GM12878 (cell line): ENCODE measurements around the gene DDX31. TPM values are rescaled to one million over a fixed set of nuclear protein-coding genes. Genes with fewer than 3 reads are reported as not detected.
"Not testable (repeated sequence)": the region's sequence is repeated elsewhere in the genome, so short reads cannot be mapped to it uniquely, and the experiment has no call there.

Source experiments
- ATAC-seq: fragments of 200-7000 bp; cut with Tn5 transposase; 3 replicates; pipeline ENCODE4 v1.9.1; 2020; ENCODE audit warnings: mild to moderate bottlenecking, moderate library complexity
- BruUV-seq: library from RNA; stranded (reverse); fragments of 400-500 nt; replicated peaks from 2 replicates; lab custom pipeline; 2021; lab: Mats Ljungman, UMichigan
- CTCF ChIA-PET: fragments of 300-600 bp; sonication (Branson Sonifier 250); formaldehyde crosslinking; extraction: SDS; loops from one replicate; lab custom pipeline; 2021; ENCODE audit warnings: inconsistent platforms; lab: Yijun Ruan, JAX
- POLR2A ChIA-PET: fragments of 350-600 bp; formaldehyde crosslinking; extraction: SDS; loops from one replicate; lab custom pipeline; 2021; ENCODE audit warnings: inconsistent platforms; lab: Charles Lee
- RAD21 ChIA-PET: fragments of 300-600 bp; sonication (Branson Sonifier 250); formaldehyde crosslinking; loops from one replicate; lab custom pipeline; 2023; ENCODE audit warnings: antibody characterized with exemption; ENCODE audit not compliant: unreplicated experiment; lab: Charles Lee
- SMC1A ChIA-PET: fragments of 300-600 bp; sonication (Branson Sonifier 250); formaldehyde crosslinking; loops from one replicate; lab custom pipeline; 2023; ENCODE audit not compliant: unreplicated experiment, uncharacterized antibody; lab: Charles Lee
- DNase-seq: peaks from one replicate; pipeline ENCODE4 v3.0.0-alpha.2; 2011; ENCODE audit warnings: low read depth, low spot score
- FAIRE-seq: peaks from 3 replicates; lab custom pipeline; 2011; peaks lifted over from hg19 to GRCh38; lab: Jason Lieb, UNC
- H2AFZ ChIP-seq: 2 replicates; pipeline ENCODE4 v1.6.0; 2011; ENCODE audit warnings: low read depth, low read length, control low read depth; ENCODE audit not compliant: control insufficient read depth
- H3K27ac ChIP-seq: 2 replicates; pipeline ENCODE4 v1.5.1; 2011; ENCODE audit warnings: control low read depth; ENCODE audit not compliant: control insufficient read depth, insufficient read depth
- H3K27me3 ChIP-seq, 2 experiments: replicated peaks in 1 of 2; 2 replicates each; pipeline versions ENCODE4 v1.6.0 to v1.6.1; 2011; ENCODE audit warnings: low read length in 1 of 2; ENCODE audit not compliant: control insufficient read depth in 2 of 2, insufficient read depth in 2 of 2
- H3K36me3 ChIP-seq, 2 experiments: 2 replicates each; pipeline ENCODE4 v1.5.1; 2011; ENCODE audit warnings: low read length in 1 of 2; ENCODE audit not compliant: control insufficient read depth in 2 of 2, insufficient read depth in 2 of 2
- H3K4me1 ChIP-seq: 2 replicates; pipeline ENCODE4 v1.6.1; 2011; ENCODE audit warnings: mild to moderate bottlenecking, low read length, moderate library complexity, mixed read lengths; ENCODE audit not compliant: control insufficient read depth, insufficient read depth
- H3K4me2 ChIP-seq: 2 replicates; pipeline ENCODE4 v1.6.0; 2011; ENCODE audit warnings: control low read depth; ENCODE audit not compliant: control insufficient read depth, insufficient read depth
- H3K4me3 ChIP-seq: fragments of 200-600 bp; sonication (generic); 2 replicates; pipeline ENCODE4 v1.5.1; 2016
- H3K79me2 ChIP-seq: 2 replicates; pipeline ENCODE4 v1.6.0; 2011; ENCODE audit warnings: low read length; ENCODE audit not compliant: control insufficient read depth, insufficient read depth
- H3K9ac ChIP-seq: 2 replicates; pipeline ENCODE4 v1.8.0; 2011; ENCODE audit warnings: low read length, control low read depth, mixed read lengths; ENCODE audit not compliant: control insufficient read depth, insufficient read depth
- H3K9me3 ChIP-seq: replicated peaks from 3 replicates; pipeline ENCODE4 v1.5.1; 2011; ENCODE audit warnings: mild to moderate bottlenecking, low read length; ENCODE audit not compliant: control insufficient read depth, insufficient read depth
- H4K20me1 ChIP-seq: 2 replicates; pipeline ENCODE4 v1.6.0; 2011; ENCODE audit not compliant: control insufficient read depth, insufficient read depth
- PBX3 ChIP-seq: IDR thresholded peaks from 2 replicates; pipeline ENCODE4 v1.6.1; 2011; ENCODE audit warnings: mild to moderate bottlenecking, low read depth, low read length, moderate library complexity; ENCODE audit not compliant: insufficient replicate concordance
- WGBS: methylation state at CpG from one replicate; pipeline ENCODE4 v1.1.6; 2016; ENCODE audit warnings: low lambda C conversion rate; ENCODE audit not compliant: insufficient replicate concordance, insufficient coverage; ENCODE audit errors: missing lambda C conversion rate; 5-methylcytosine and 5-hydroxymethylcytosine counted together
- in situ Hi-C: fragments of 300-500 bp; cut with MboI; formaldehyde crosslinking; loops from 9 replicates; pipeline ENCODE4 v1.14.3; 2018; ENCODE audit warnings: mixed read lengths
- intact Hi-C: fragments of 100-400 bp; cut with micrococcal nuclease; formaldehyde crosslinking; loops from one replicate; pipeline ENCODE4 v1.14.2; 2022; ENCODE audit not compliant: unreplicated experiment
- polyA plus RNA-seq, 11 experiments: library from polyadenylated mRNA; depleted of rRNA in 4 of 11; unstranded in 6 of 11; stranded (reverse) in 5 of 11; fragments of >200 nt; fragmentation: Nextera tagmentation in 4 of 11; fragmentation: Illumina TruSeq in 1 of 11; extraction: Ambion mirVana in 4 of 11; extraction: Trizol in 1 of 11; gene quantifications; 1 replicate in 1 of 11; 2 replicates in 10 of 11; pipeline versions ENCODE4 v1.2.1 to v1.2.3, GENCODE V29; 2011 to 2016; ENCODE audit warnings: inconsistent platforms in 2 of 11, missing spikeins in 2 of 11, low read depth in 1 of 11
- total RNA-seq, 4 experiments: library from RNA; depleted of rRNA in 3 of 4; stranded (reverse); fragments of >200 nt in 3 of 4; fragmentation: Illumina TruSeq in 1 of 4; extraction: Trizol in 1 of 4; gene quantifications; 2 replicates each; pipeline versions ENCODE4 v1.2.1 to v1.2.3, GENCODE V29; 2013 to 2021

DDX31 gene
- total and polyA plus RNA-seq, 10 of the 15 experiments (the other 5 are each of a cell fraction or from before 2014, with no cell fraction given): 12.1 to 30.8 (median 20.8) TPM

GRCh38 chr9:132711846-132712245 lies 42.1 kb upstream of the DDX31 start:
- SMC1A ChIA-PET: no interaction called here
- H3K36me3 ChIP-seq: no peaks in the 10 kb centered on the region
- no peak overlapping the region for H2AFZ ChIP-seq
- H4K20me1 ChIP-seq: no peaks in the 10 kb centered on the region
- in situ Hi-C loops: no loop called here
- H3K27ac ChIP-seq: no peak overlapping the region
- H3K4me1 ChIP-seq: no peaks in the 10 kb centered on the region
- FAIRE-seq (no peak), ATAC-seq (no peak), DNase-seq (no peak)
- RAD21 ChIA-PET: no interaction called here
- H3K27me3 ChIP-seq: no peaks in the 10 kb centered on the region
- intact Hi-C loops: no loop called here
- WGBS: 18% methylated on average over 3 of the region's 3 CpGs
- no TSS peak for BruUV-seq
- H3K79me2 ChIP-seq: no peaks in the 10 kb centered on the region
- H3K9ac ChIP-seq: no peak overlapping the region
- CTCF ChIA-PET: no interaction called here
- no peak overlapping the region for H3K4me2 ChIP-seq
- no peak for TF ChIP-seq PBX3
- POLR2A ChIA-PET: no interaction called here
- no peak overlapping the region for H3K4me3 ChIP-seq
- H3K9me3 ChIP-seq: no peaks in the 10 kb centered on the region

GRCh38 chr9:132711152-132711551 lies 41.4 kb upstream of the DDX31 start:
- DNase-seq, SMC1A ChIA-PET, H3K9me3 ChIP-seq, H3K27ac ChIP-seq, ATAC-seq, H4K20me1 ChIP-seq, H2AFZ ChIP-seq, H3K9ac ChIP-seq, BruUV-seq, H3K4me2 ChIP-seq, CTCF ChIA-PET, H3K4me1 ChIP-seq, POLR2A ChIA-PET, FAIRE-seq, RAD21 ChIA-PET, H3K36me3 ChIP-seq, intact Hi-C loops, in situ Hi-C loops, H3K27me3 ChIP-seq, H3K79me2 ChIP-seq, H3K4me3 ChIP-seq: not testable (repeated sequence)
- WGBS: 34% methylated on average over 5 of the region's 5 CpGs
